Eye (tissue), 1 donor: ENCODE measurements around the gene CD247.

Experiments
- DNase-seq: peaks from one replicate; pipeline ENCODE4 v3.0.0-alpha.2; 2015

Gene CD247

GRCh38 chr1:167434306-167434705 is 84.0 kb downstream of the CD247 start:
- DNase-seq, result no peak

- no peak for DNase-seq
These were observed 84.4 kb downstream of the CD247 start for GRCh38 chr1:167433884-167434283.

GRCh38 chr1:167432780-167433179 is 85.5 kb downstream of the CD247 start:
- DNase-seq, result no peak

- no peak for DNase-seq
These were observed 86.2 kb downstream of the CD247 start for GRCh38 chr1:167431909-167432650.

- DNase-seq, result peak; percentile 29
These were observed 86.9 kb downstream of the CD247 start for GRCh38 chr1:167431261-167431908.

- peak; percentile 37 for DNase-seq
These were observed 87.5 kb downstream of the CD247 start for GRCh38 chr1:167430849-167431242.

GRCh38 chr1:167430134-167430848 is 88.0 kb downstream of the CD247 start:
- no peak for DNase-seq

- DNase-seq, result peak; percentile 33
These were observed 88.7 kb downstream of the CD247 start for GRCh38 chr1:167429612-167430011.

- DNase-seq, result no peak
These were observed 89.9 kb downstream of the CD247 start for GRCh38 chr1:167428395-167428794.

GRCh38 chr1:167427848-167428247 is 90.5 kb downstream of the CD247 start:
- DNase-seq, result no peak

GRCh38 chr1:167426716-167427115 is 91.6 kb downstream of the CD247 start:
- DNase-seq, result no peak

- DNase-seq, result no peak
These were observed 92.8 kb downstream of the CD247 start for GRCh38 chr1:167425482-167425881.

GRCh38 chr1:167423684-167424619 is 94.4 kb downstream of the CD247 start:
- no peak for DNase-seq

GRCh38 chr1:167420510-167420909 is 97.8 kb downstream of the CD247 start:
- DNase-seq, result no peak

GRCh38 chr1:167419245-167419644 is 99.1 kb downstream of the CD247 start:
- no peak for DNase-seq

- no peak for DNase-seq
These were observed 99.9 kb downstream of the CD247 start for GRCh38 chr1:167418391-167418790.

- no peak for DNase-seq
These were observed 101.8 kb downstream of the CD247 start for GRCh38 chr1:167416506-167416905.

GRCh38 chr1:167413328-167413727 is 105.0 kb downstream of the CD247 start:
- no peak for DNase-seq

- DNase-seq, result no peak
These were observed 105.4 kb downstream of the CD247 start for GRCh38 chr1:167412920-167413319.

GRCh38 chr1:167412072-167412471 is 106.3 kb downstream of the CD247 start:
- no peak for DNase-seq

- no peak for DNase-seq
These were observed 109.1 kb downstream of the CD247 start for GRCh38 chr1:167409183-167409582.

- no peak for DNase-seq
These were observed 110.0 kb downstream of the CD247 start for GRCh38 chr1:167408355-167408754.

- no peak for DNase-seq
These were observed 113.4 kb downstream of the CD247 start for GRCh38 chr1:167404908-167405307.
